ENCODE data around the gene BARD1.
"Not testable (repeated sequence)": the region's sequence is repeated elsewhere in the genome, so short reads cannot be mapped to it uniquely, and the experiment has no call there.

BARD1 gene

GRCh38 chr2:214774108-214774507, 35.4 kb downstream of the BARD1 start:
- FAIRE-seq (peak; percentile 39), DNase-seq (ENCODE audit: extremely low spot score, insufficient read length, low read depth) (no peak)

GRCh38 chr2:214772443-214773015, 37.0 kb downstream of the BARD1 start:
- FAIRE-seq: no peak
- DNase-seq (ENCODE audit: extremely low spot score, insufficient read length, low read depth): no peak

GRCh38 chr2:214765180-214765579, 44.3 kb downstream of the BARD1 start:
- FAIRE-seq (no peak), DNase-seq (ENCODE audit: extremely low spot score, insufficient read length, low read depth) (no peak)

GRCh38 chr2:214753455-214753854, 56.0 kb downstream of the BARD1 start:
- DNase-seq (ENCODE audit: extremely low spot score, insufficient read length, low read depth): no peak

GRCh38 chr2:214750529-214750928, 59.0 kb downstream of the BARD1 start:
- no peak for DNase-seq (ENCODE audit: extremely low spot score, insufficient read length, low read depth)

More at GRCh38 chr2:214753455-214753854, 56.0 kb downstream of the BARD1 start:
- peak; percentile 56 for FAIRE-seq

GRCh38 chr2:214747992-214748391, 61.5 kb downstream of the BARD1 start:
- FAIRE-seq (peak; percentile 26), DNase-seq (ENCODE audit: extremely low spot score, insufficient read length, low read depth) (no peak)

More at GRCh38 chr2:214750529-214750928, 59.0 kb downstream of the BARD1 start:
- no peak for FAIRE-seq

- FAIRE-seq (no peak), DNase-seq (ENCODE audit: extremely low spot score, insufficient read length, low read depth) (no peak)
Measured at GRCh38 chr2:214742119-214742518, 67.4 kb downstream of the BARD1 start.

GRCh38 chr2:214740867-214741395, 68.6 kb downstream of the BARD1 start:
- DNase-seq (ENCODE audit: extremely low spot score, insufficient read length, low read depth): no peak
- FAIRE-seq: peak; percentile 48

- DNase-seq (ENCODE audit: extremely low spot score, insufficient read length, low read depth): no peak
- FAIRE-seq: peak; percentile 96
Measured at GRCh38 chr2:214737188-214737587, 72.3 kb downstream of the BARD1 start.

GRCh38 chr2:214730800-214731407, 78.6 kb downstream of the BARD1 start:
- DNase-seq (ENCODE audit: extremely low spot score, insufficient read length, low read depth) (no peak), FAIRE-seq (no peak)

GRCh38 chr2:214730248-214730647, 79.2 kb downstream of the BARD1 start:
- no peak for FAIRE-seq
- no peak for DNase-seq (ENCODE audit: extremely low spot score, insufficient read length, low read depth)

- DNase-seq (ENCODE audit: extremely low spot score, insufficient read length, low read depth) (no peak), FAIRE-seq (no peak)
Measured at GRCh38 chr2:214724741-214725140, 84.7 kb downstream of the BARD1 start.

GRCh38 chr2:214717837-214718236, 91.6 kb downstream of the BARD1 start:
- not testable (repeated sequence) for FAIRE-seq; DNase-seq (ENCODE audit: extremely low spot score, insufficient read length, low read depth)

GRCh38 chr2:214716811-214717560, 92.5 kb downstream of the BARD1 start:
- no peak for FAIRE-seq
- no peak for DNase-seq (ENCODE audit: extremely low spot score, insufficient read length, low read depth)

GRCh38 chr2:214715025-214715424, 94.5 kb downstream of the BARD1 start:
- DNase-seq (ENCODE audit: extremely low spot score, insufficient read length, low read depth): no peak
- no peak for FAIRE-seq

GRCh38 chr2:214713080-214713830, 96.2 kb downstream of the BARD1 start:
- FAIRE-seq (no peak), DNase-seq (ENCODE audit: extremely low spot score, insufficient read length, low read depth) (no peak)

GRCh38 chr2:214710729-214711128, 98.8 kb downstream of the BARD1 start:
- DNase-seq (ENCODE audit: extremely low spot score, insufficient read length, low read depth) (no peak), FAIRE-seq (no peak)

- FAIRE-seq (no peak), DNase-seq (ENCODE audit: extremely low spot score, insufficient read length, low read depth) (no peak)
Measured at GRCh38 chr2:214706986-214707385, 102.5 kb downstream of the BARD1 start.

- DNase-seq (ENCODE audit: extremely low spot score, insufficient read length, low read depth) (no peak), FAIRE-seq (no peak)
Measured at GRCh38 chr2:214699236-214699635, 110.2 kb downstream of the BARD1 start.

- FAIRE-seq (no peak), DNase-seq (ENCODE audit: extremely low spot score, insufficient read length, low read depth) (no peak)
Measured at GRCh38 chr2:214696681-214697080, 112.8 kb downstream of the BARD1 start.
